ENCODE results near the gene SEPTIN5.

- TF ChIP-seq POLR2A (IDR thresholded peaks at IDR 0.05; ENCODE audit: low read length) (no peak), CTCF (IDR thresholded peaks at IDR 0.05) (no peak), NR3C1 (IDR thresholded peaks at IDR 0.05) (no peak), CBX2 (IDR thresholded peaks at IDR 0.05; ENCODE audit: borderline replicate concordance, low read depth) (no peak), NFE2L2 (conservative IDR thresholded peaks at IDR 0.05; ENCODE audit: low read length) (no peak)
Measured at GRCh38 chr22:19757985-19758895, 43.9 kb downstream of the SEPTIN5 start.

All from A549 (cell line).